BLaER1 treated with 17β-estradiol and CSF1 and Interleukin-3, amounts not matched to agents 10 nM and 100 nM (cell line): ENCODE measurements around the gene RPL21.

Source experiments
- H3K27ac ChIP-seq, 11 experiments: shearing (Covaris generic); formaldehyde crosslinking; 2 replicates each; pipeline ENCODE4 v1.8.1; 2022
- H3K27me3 ChIP-seq, 11 experiments: shearing (Covaris generic); formaldehyde crosslinking; 2 replicates each; pipeline ENCODE4 v1.8.1; 2022
- H3K36me3 ChIP-seq, 11 experiments: shearing (Covaris generic); formaldehyde crosslinking; 2 replicates each; pipeline ENCODE4 v1.8.1; 2022
- H3K4me1 ChIP-seq, 10 experiments: shearing (Covaris generic); formaldehyde crosslinking; 2 replicates each; pipeline ENCODE4 v1.8.1; 2022
- H3K4me2 ChIP-seq, 11 experiments: shearing (Covaris generic); formaldehyde crosslinking; 2 replicates each; pipeline ENCODE4 v1.8.1; 2022
- H3K4me3 ChIP-seq, 10 experiments: shearing (Covaris generic); formaldehyde crosslinking; 2 replicates each; pipeline ENCODE4 v1.8.1; 2022
- H3K9ac ChIP-seq, 11 experiments: shearing (Covaris generic); formaldehyde crosslinking; 2 replicates each; pipeline ENCODE4 v1.8.1; 2022
- H3K9me3 ChIP-seq, 11 experiments: shearing (Covaris generic); formaldehyde crosslinking; replicated peaks in 1 of 11; 2 replicates each; pipeline ENCODE4 v1.8.1; 2022
- H4K20me1 ChIP-seq, 11 experiments: shearing (Covaris generic); formaldehyde crosslinking; 2 replicates each; pipeline ENCODE4 v1.8.1; 2022
- Cebpa-rat ChIP-seq, 11 experiments: shearing (Covaris generic); IDR thresholded peaks; 2 replicates each; pipeline ENCODE4 v1.8.1; 2022

The RPL21 gene

GRCh38 chr13:27300941-27301586 is 49.7 kb downstream of the RPL21 start:
- Histone ChIP-seq H3K9ac (no peak overlapping the region), H3K4me1 (peaks cover 0 to 6% (median 0%) of the 10 kb centered on the region in 10 experiments; a peak in 4 of 20 replicates), H3K27me3 (no peaks in the 10 kb centered on the region), H3K27ac (no peak overlapping the region), H4K20me1 (no peaks in the 10 kb centered on the region), H3K4me3 (no peak overlapping the region), H3K36me3 (no peaks in the 10 kb centered on the region), H3K9me3 (peaks cover 0 to 11% (median 7%) of the 10 kb centered on the region in 11 experiments; a peak in 10 of 22 replicates), H3K4me2 (no peak overlapping the region)
- no peak for TF ChIP-seq Cebpa-rat (IDR thresholded peaks at IDR 0.05)

GRCh38 chr13:27302643-27303262 is 51.4 kb downstream of the RPL21 start:
- no peak overlapping the region for H3K4me3 ChIP-seq
- H4K20me1 ChIP-seq = no peaks in the 10 kb centered on the region
- TF ChIP-seq Cebpa-rat (IDR thresholded peaks at IDR 0.05) = no peak
- no peak overlapping the region for H3K27ac ChIP-seq
- H3K9ac ChIP-seq = no peak overlapping the region
- peaks cover 7 to 15% (median 9%) of the 10 kb centered on the region in 10 experiments; a peak in 15 of 20 replicates for H3K4me1 ChIP-seq
- H3K36me3 ChIP-seq = no peaks in the 10 kb centered on the region
- H3K9me3 ChIP-seq = peaks cover 0 to 11% (median 7%) of the 10 kb centered on the region in 11 experiments; a peak in 10 of 22 replicates
- no peaks in the 10 kb centered on the region for H3K27me3 ChIP-seq
- H3K4me2 ChIP-seq = no peak overlapping the region

DNA sequence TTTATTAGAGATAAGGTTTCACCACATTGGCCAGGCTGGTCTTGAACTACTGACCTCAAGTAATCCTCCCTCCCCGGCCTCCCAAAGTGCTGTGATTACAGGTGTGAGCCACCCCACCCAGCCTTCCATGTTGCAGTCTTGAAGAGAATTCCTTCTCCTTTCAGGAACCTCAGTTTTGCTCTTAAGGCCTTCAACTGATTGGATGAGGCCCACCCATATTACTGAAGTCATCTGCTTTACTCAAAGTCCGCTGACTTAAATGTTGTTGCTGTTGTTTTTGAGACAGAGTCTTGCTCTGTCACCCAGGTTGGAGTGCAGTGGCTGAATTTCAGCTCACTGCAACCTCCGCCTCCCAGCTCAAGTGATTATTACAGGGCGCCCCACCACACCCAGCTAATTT is 52.7 kb downstream of the RPL21 start:
- no peaks in the 10 kb centered on the region for H3K27me3 ChIP-seq
- peaks cover 0 to 11% (median 7%) of the 10 kb centered on the region in 11 experiments; a peak in 10 of 22 replicates for H3K9me3 ChIP-seq
- no peak overlapping the region for H3K27ac ChIP-seq
- no peak overlapping the region for H3K4me3 ChIP-seq
- no peak overlapping the region for H3K9ac ChIP-seq
- H3K4me1 ChIP-seq = peaks cover 7 to 15% (median 9%) of the 10 kb centered on the region in 10 experiments; a peak in 16 of 20 replicates
- no peak for TF ChIP-seq Cebpa-rat (IDR thresholded peaks at IDR 0.05)
- H3K4me2 ChIP-seq = no peak overlapping the region
- H4K20me1 ChIP-seq = no peaks in the 10 kb centered on the region
- no peaks in the 10 kb centered on the region for H3K36me3 ChIP-seq

- H3K4me1 ChIP-seq = peaks cover 7 to 19% (median 10%) of the 10 kb centered on the region in 10 experiments; a peak in 16 of 20 replicates
- no peaks in the 10 kb centered on the region for H3K36me3 ChIP-seq
- no peaks in the 10 kb centered on the region for H4K20me1 ChIP-seq
- H3K27me3 ChIP-seq = no peaks in the 10 kb centered on the region
- H3K4me3 ChIP-seq = no peak overlapping the region
- H3K9ac ChIP-seq = no peak overlapping the region
- H3K27ac ChIP-seq = no peak overlapping the region
- no peak overlapping the region for H3K4me2 ChIP-seq
- no peak for TF ChIP-seq Cebpa-rat (IDR thresholded peaks at IDR 0.05)
- H3K9me3 ChIP-seq = peaks cover 0 to 11% (median 7%) of the 10 kb centered on the region in 11 experiments; a peak in 10 of 22 replicates
Measured at GRCh38 chr13:27304611-27305010, 53.3 kb downstream of the RPL21 start.
